Lung (tissue), 12 donors: ENCODE results near the gene PRPF6. TPM values are rescaled to one million over a fixed set of nuclear protein-coding genes. Genes with fewer than 3 reads are reported as not detected.

Source experiments
- ATAC-seq: fragments of 200-7000 bp; cut with Tn5 transposase; one replicate; pipeline ENCODE4 v1.9.1; 2020; ENCODE audit warnings: moderate number of reproducible peaks; ENCODE audit not compliant: insufficient read depth, low FRiP score
- DNase-seq, 3 donors: peaks; one replicate each; pipeline ENCODE4 v3.0.0-alpha.2; 2013 to 2017
- H3K27ac ChIP-seq, 2 donors: one replicate each; pipeline ENCODE4 v1.5.1; 2013; ENCODE audit warnings: mild to moderate bottlenecking in 2 of 2, moderate library complexity in 2 of 2, control low read depth in 1 of 2, inconsistent platforms in 1 of 2, low read depth in 1 of 2, low read length in 1 of 2
- H3K27me3 ChIP-seq, 3 donors: one replicate each; pipeline ENCODE4 v1.5.1; 2013; ENCODE audit warnings: low read length in 2 of 3; ENCODE audit not compliant: control insufficient read depth in 3 of 3, insufficient read depth in 3 of 3
- H3K36me3 ChIP-seq, 4 donors: one replicate each; pipeline ENCODE4 v1.5.1; 2013; ENCODE audit warnings: low read length in 4 of 4, mild to moderate bottlenecking in 1 of 4, moderate library complexity in 1 of 4; ENCODE audit not compliant: control insufficient read depth in 4 of 4, insufficient read depth in 4 of 4
- H3K4me1 ChIP-seq, 5 donors: one replicate each; pipeline ENCODE4 v1.5.1; 2013; ENCODE audit warnings: low read length in 5 of 5, mild to moderate bottlenecking in 2 of 5, moderate library complexity in 1 of 5; ENCODE audit not compliant: control insufficient read depth in 5 of 5, insufficient read depth in 5 of 5
- H3K4me3 ChIP-seq: one replicate; pipeline ENCODE4 v1.5.1; 2013; ENCODE audit warnings: mild to moderate bottlenecking, control low read depth, moderate library complexity
- H3K9ac ChIP-seq, 2 donors: one replicate each; pipeline ENCODE4 v1.5.1; 2013; ENCODE audit warnings: low read length in 2 of 2, control low read depth in 1 of 2; ENCODE audit not compliant: insufficient read depth in 1 of 2
- H3K9me3 ChIP-seq, 4 donors: one replicate each; pipeline ENCODE4 v1.5.1; 2013; ENCODE audit warnings: low read length in 3 of 4, mild to moderate bottlenecking in 1 of 4, moderate library complexity in 1 of 4; ENCODE audit not compliant: control insufficient read depth in 4 of 4, insufficient read depth in 3 of 4
- WGBS, 2 donors: extraction: QIAGEN DNeasy Blood & Tissue Kit; methylation state at CpG; one replicate each; pipeline ENCODE4 v1.1.7; 2013; 5-methylcytosine and 5-hydroxymethylcytosine counted together
- polyA plus RNA-seq, 2 donors: library from polyadenylated mRNA; stranded (reverse); fragments of 200-250 nt; gene quantifications; one replicate each; pipeline ENCODE4 v1.2.1, GENCODE V29; 2013
- total RNA-seq, 2 donors: library from RNA; depleted of rRNA in 1 of 2; stranded (reverse); fragments of >200 nt in 1 of 2; gene quantifications; one replicate each; pipeline ENCODE4 v1.2.1, GENCODE V29; 2014 to 2021
- TF ChIP-seq, protein P1 (sequence below): IDR thresholded peaks from 2 replicates; pipeline ENCODE4 v1.5.1; 2012; ENCODE audit warnings: mild to moderate bottlenecking; ENCODE audit errors: control extremely low read depth, extremely low read depth
- donor health status: control.
- donor health status: control.
- donor health status: Bipolar disorder and iron deficiency.
- donor health status: healthy.
- donor health status: DM: yes; HTN: yes; CAD: no.

Gene PRPF6
- total and polyA plus RNA-seq, 4 donors, result 43.6 to 65.0 (median 54.2) TPM

- Histone ChIP-seq H3K9me3 (no peaks in the 10 kb centered on the region), H3K4me1 (peaks cover 0 to 28% (median 6%) of the 10 kb centered on the region in 5 donors), H3K4me3 (no peak overlapping the region), H3K27me3 (no peaks in the 10 kb centered on the region), H3K9ac (no peak overlapping the region), H3K36me3 (peaks cover 13 to 52% (median 19%) of the 10 kb centered on the region in 4 donors), H3K27ac (no peak overlapping the region)
- WGBS, 2 donors, result 91 to 92% methylated on average over 34 to 35 of the region's 35 CpGs
- TF ChIP-seq, protein P1, sequence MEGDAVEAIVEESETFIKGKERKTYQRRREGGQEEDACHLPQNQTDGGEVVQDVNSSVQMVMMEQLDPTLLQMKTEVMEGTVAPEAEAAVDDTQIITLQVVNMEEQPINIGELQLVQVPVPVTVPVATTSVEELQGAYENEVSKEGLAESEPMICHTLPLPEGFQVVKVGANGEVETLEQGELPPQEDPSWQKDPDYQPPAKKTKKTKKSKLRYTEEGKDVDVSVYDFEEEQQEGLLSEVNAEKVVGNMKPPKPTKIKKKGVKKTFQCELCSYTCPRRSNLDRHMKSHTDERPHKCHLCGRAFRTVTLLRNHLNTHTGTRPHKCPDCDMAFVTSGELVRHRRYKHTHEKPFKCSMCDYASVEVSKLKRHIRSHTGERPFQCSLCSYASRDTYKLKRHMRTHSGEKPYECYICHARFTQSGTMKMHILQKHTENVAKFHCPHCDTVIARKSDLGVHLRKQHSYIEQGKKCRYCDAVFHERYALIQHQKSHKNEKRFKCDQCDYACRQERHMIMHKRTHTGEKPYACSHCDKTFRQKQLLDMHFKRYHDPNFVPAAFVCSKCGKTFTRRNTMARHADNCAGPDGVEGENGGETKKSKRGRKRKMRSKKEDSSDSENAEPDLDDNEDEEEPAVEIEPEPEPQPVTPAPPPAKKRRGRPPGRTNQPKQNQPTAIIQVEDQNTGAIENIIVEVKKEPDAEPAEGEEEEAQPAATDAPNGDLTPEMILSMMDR, result no peak
- no peak for ATAC-seq
- no peak for DNase-seq
Measured at GRCh38 chr20:63944078-63944941, 36.6 kb upstream of the PRPF6 start.

GRCh38 chr20:63945031-63945658 is 35.8 kb upstream of the PRPF6 start:
- Histone ChIP-seq H3K27ac (no peak overlapping the region), H3K27me3 (no peaks in the 10 kb centered on the region), H3K4me1 (peaks cover 0 to 35% (median 7%) of the 10 kb centered on the region in 5 donors), H3K36me3 (peaks cover 7 to 45% (median 19%) of the 10 kb centered on the region in 4 donors), H3K9me3 (no peaks in the 10 kb centered on the region), H3K9ac (no peak overlapping the region), H3K4me3 (no peak overlapping the region)
- TF ChIP-seq, protein P1, result no peak
- WGBS, 2 donors, result 93 to 95% methylated on average over 17 of the region's 17 CpGs
- ATAC-seq (no peak), DNase-seq (no peak)

DNA sequence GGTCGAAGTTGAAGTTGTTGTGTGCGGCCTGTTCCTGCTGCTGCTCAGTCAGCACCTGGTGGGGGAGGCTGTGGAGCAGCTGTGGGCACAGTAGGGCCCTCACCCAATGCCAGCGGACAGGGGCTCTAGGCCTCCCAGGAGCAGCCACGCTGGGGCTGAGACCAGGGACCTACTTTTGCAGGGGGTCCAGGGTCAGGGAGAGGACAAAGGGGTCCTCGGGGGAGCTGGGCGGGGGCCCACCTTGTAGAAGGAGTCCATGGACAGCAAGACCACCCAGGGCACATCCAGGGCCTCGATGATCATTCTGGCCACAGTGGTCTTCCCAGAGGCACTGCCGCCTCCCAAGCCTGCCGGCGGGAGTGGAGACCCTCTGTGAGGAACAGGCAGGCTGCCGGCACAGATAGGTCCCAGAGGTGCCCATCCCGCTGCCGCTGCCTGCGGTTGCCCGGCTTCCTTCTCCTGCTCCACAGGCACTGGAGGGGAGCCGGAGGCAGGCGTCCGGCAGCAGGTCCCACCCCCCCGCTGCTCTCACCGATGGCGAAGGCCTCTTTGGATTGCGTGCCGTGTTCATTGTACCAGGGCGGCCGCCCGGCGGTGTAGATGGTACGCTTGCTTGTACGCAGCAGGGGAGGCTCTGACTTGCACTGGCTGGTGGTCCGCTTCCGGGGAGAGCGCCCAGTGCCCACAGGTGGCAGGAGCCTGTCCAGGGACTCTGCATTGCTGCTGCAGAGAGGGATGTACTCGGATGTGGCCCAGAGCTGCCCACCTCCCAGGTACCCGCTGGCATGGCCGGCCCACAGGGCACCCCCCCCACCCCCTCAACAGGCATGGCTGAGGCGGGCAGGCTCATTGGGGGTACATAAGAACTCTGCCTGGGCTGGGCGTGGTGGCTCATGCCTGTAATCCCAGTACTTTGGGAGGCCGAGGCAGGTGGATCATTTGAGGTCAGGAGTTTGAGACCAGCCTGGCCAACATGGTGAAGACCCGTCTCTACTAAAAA is 34.7 kb upstream of the PRPF6 start:
- TF ChIP-seq, protein P1, result no peak
- Histone ChIP-seq H3K27me3 (no peaks in the 10 kb centered on the region), H3K27ac (no peak overlapping the region), H3K9ac (no peak overlapping the region), H3K36me3 (peaks cover 7 to 35% (median 13%) of the 10 kb centered on the region in 4 donors), H3K9me3 (no peaks in the 10 kb centered on the region), H3K4me3 (no peak overlapping the region), H3K4me1 (peaks cover 4 to 42% (median 7%) of the 10 kb centered on the region in 5 donors)
- ATAC-seq, result no peak
- 95 to 97% methylated on average over 39 of the region's 39 CpGs for WGBS, 2 donors
- no peak for DNase-seq
